EH (cell line): ENCODE results near the gene FOSB.
"Not testable (repeated sequence)": the region's sequence is repeated elsewhere in the genome, so short reads cannot be mapped to it uniquely, and the experiment has no call there.

Source experiments
- DNase-seq: peaks from one replicate; pipeline ENCODE4 v3.0.0-alpha.2; 2015; ENCODE audit warnings: low read depth

Gene FOSB

DNA sequence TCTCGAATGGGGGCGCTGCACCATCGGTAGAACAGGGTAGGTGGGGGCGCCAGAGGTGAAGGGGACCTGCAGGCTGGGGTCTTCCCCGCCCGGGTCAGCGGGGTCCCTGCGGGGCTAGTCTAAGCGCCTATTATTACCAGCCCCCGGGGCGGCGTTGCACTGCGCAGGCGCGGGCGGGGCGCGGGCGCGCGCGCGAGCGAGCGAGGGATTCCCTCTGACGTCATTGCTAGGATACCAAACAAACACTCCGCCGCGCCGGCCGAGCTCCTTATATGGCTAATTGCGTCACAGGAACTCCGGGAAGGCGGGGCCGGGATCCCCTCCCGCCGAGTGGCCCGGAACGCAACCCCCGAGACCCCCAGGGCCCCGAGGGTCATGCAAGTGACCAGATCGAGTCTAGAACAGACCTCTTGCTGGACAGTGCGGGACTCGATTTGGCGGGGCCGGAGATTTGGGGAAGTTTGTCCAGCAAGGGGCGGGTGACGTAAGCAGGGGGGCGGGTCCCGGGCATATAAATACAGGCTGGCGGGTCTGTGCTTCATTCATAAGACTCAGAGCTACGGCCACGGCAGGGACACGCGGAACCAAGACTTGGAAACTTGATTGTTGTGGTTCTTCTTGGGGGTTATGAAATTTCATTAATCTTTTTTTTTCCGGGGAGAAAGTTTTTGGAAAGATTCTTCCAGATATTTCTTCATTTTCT is at the start of gene FOSB:
TSS of gene FOSB (plus strand) at position 541 of the 703 bp plus-strand sequence. CDS start 591 bp downstream, outside the sequence.
- DNase-seq, result peak; percentile 94

DNA sequence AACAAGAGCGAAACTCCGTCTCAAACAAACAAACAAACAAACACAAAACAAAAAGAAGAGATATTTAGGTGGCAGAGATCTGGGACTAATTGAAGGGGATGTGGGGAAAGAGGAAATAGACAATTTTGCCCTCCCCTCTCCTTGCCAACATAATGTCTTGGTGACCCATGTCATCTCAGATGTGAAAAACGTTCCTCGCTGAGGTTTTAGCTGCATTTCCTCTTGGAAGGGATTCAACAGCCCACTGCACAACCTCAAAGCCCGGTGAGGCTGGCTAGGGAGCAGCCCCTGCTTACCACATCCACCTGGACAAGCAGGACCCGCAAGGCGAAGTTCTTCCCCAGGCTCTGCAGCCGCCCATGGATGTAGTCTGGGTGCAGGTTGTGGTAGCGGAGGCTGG is 49.0 kb upstream of the FOSB start:
- no peak for DNase-seq

DNA sequence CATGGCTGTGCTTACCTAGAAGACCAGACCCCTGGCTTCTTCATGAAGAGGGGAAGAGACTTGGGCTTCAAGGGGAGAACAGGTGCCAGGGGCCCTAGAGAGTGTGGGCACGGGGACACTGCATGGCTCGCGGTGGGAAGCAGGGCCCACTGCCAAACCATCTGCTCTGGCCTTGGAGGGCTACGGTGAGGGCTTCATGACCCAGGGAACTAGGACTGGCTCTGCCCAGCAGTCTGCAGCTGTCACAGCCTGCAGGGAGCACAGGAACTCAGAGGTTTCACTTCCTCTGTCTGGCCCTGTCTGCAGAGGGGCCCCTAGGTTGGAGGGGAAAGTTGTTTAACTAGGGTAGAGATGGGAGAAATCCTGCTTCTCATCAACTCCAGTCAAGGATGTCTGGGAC is 48.4 kb upstream of the FOSB start:
- DNase-seq, result no peak

DNA sequence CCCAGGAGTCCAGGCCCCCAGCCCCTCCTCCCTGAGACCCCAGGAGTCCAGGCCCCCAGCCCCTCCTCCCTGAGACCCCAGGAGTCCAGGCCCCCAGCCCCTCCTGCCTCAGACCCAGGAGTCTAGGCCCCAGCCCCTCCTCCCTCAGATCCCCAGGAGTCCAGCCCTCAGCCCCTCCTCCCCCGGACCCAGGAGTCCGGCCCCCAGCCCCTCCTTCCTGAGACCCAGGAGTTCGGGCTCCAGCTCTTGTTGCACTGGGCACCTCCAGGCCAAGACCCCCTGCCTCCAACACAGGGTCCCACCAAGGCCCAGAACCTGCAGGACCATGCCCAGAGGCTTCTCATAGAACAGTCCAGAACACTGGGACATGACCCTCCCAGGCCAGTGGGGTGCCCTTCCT is 47.9 kb upstream of the FOSB start:
- DNase-seq, result no peak

DNA sequence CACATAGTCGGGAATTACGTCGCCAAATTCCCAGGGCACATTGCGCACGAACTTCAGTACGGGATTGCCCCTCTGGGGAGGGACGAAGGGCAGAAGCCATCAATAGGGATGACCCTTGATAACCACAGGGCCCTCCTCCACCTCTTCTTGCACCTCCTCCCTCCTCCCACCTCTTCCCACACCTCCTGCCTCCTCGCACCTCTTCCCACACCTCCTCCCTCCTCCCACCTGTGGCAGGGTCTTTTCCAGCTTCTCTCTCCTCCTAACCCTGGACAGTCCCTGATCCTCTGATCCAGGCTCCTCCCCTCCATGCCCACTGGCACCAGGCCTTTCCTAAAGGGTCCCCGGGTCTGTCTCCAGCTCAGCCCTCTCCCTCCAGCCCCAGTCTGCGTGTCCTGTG is 47.4 kb upstream of the FOSB start:
- no peak for DNase-seq

DNA sequence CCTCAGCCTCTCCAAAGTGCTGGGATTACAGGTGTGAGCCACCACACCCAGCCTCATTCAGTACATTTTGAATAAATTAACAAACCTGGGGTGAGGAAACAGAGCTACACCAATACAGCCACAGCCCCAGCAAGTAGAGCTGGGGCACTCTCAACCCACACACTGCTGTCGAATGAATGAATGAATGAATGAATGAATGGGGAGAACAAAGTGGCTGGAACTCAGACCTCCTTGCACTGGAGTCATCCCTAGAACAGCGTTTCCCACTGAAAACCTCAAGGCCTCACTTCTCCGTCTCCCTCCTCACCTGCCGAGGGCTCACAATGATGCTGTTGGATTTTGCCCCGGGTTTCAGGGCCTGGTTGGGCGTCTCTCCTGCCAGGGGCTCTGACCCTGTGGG is 46.9 kb upstream of the FOSB start:
- no peak for DNase-seq

DNA sequence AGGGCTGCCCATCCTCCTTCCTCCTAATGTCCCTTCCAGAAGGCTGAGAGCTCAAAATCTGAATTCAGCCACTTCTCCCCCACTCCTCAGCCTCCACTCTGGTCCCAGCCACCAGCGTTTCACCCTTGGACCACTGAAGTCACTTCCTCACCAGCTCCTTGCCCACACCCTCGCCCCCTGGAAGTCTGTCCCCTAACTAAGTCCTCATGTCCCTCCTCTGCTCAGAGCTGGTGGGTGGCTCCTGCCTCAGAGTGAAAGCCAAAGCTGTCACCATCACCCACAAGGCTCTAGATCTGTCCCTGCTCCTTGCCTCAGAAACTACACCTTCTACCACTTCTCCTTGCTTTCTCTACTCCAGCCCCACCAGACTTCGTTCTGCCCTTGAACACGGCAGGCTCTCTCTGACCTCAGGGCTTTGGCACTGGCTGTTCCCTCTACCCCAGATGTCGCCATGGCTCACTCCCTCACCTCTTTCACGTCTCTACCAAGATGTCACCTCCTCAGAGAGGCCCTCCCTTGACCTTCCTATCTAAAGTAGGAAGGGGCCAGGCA is 45.8 kb upstream of the FOSB start:
- no peak for DNase-seq

DNA sequence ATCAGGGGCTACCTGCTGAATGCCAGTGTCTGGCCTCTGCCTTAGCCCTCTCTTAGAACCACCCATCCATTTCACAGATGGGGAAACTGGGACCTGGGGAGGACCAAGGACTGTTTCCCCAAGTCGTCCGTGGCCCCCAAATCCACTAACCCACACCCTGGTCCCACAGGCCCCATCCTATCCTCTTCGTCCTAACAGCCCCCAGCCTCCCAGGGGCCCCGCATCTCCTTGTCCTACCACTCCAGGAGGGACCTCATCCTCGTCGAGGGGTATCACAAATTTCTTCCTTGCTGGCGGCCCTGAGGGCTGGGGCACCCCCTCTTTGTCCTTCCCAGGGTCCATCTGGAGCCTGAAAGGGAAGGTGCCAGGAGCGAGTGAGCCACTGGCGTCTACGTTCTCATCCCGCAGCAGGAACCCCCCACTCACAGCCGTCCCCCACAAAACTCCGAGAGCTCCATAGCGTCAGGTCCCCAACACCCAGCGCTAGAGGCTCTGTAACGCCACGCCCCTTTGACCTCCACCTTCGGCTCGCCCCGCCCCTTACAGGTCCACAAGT is 44.7 kb upstream of the FOSB start:
- no peak for DNase-seq

DNA sequence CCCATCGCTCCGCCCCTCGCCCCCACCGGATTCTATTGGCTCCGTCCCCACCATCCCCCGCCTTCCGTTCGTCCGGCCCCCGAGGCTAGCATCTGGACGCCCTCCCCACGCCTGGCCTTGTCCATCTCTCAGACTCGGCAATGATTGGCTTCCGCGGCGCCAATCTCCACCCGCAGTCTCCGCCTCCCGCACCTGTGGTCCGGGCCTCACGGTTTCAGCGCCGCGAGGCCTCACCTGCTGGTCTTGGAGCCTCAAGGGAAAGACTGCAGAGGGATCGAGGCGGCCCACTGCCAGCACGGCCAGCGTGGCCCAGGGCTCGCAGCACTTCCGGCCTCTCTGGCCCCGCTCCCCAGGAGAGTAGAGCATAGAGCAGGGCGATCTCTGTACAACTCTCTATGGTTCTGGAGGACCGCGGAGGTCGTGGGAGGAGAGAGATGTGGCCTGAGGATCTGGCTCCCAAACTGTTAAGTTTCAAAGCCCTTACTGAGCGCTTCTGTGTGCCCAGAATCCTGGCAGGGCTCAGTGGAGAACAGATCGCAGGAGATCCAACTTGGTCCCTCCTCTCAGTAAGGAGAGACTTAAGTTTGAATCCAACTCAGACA is 44.1 kb upstream of the FOSB start, which contains the start of gene ERCC1:
TSS of gene ERCC1 (minus strand) at position 329 of the 602 bp plus-strand sequence. CDS start 543 bp downstream, outside the sequence.
- DNase-seq, result peak; percentile 96

DNA sequence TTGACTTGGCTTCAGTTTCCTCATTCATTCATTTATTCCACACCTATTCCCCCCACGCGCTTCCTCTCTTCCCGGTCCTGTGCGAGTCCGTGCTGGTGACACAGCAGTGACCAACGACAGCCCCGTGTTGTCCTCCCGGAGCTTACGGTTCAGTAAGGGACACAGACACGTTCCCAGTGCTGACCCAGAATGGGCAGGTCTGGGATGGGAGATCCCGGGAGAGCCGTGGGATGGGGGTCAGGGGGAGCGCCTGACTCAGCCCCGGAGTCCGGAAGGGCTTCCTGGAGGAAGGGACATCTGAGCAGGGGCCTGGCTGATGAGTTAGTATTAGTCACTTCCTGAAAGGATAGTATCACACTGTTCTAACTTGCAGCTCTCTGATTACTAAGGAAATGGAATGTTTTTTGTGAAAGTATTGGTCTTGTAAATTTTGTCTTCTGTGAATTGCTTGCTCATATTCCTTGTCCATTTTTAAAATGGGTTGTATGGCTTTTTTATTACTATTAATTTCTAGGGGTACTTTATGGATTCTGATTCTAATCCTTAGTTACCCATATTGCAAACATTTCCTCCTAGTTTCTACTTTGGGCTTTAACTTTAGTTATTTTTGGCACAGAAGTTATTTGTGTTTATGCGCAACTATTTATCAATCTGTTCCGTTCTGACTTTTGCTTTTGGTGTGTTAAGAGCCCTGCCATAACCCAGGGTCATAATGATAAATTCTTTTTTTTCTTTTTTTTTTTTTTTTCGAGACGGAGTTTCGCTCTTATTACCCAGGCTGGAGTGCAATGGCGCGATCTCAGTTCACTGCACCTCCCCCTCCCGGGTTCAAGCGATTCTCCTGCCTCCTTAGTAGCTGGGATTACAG is 43.4 kb upstream of the FOSB start:
- DNase-seq, result peak; percentile 98

DNA sequence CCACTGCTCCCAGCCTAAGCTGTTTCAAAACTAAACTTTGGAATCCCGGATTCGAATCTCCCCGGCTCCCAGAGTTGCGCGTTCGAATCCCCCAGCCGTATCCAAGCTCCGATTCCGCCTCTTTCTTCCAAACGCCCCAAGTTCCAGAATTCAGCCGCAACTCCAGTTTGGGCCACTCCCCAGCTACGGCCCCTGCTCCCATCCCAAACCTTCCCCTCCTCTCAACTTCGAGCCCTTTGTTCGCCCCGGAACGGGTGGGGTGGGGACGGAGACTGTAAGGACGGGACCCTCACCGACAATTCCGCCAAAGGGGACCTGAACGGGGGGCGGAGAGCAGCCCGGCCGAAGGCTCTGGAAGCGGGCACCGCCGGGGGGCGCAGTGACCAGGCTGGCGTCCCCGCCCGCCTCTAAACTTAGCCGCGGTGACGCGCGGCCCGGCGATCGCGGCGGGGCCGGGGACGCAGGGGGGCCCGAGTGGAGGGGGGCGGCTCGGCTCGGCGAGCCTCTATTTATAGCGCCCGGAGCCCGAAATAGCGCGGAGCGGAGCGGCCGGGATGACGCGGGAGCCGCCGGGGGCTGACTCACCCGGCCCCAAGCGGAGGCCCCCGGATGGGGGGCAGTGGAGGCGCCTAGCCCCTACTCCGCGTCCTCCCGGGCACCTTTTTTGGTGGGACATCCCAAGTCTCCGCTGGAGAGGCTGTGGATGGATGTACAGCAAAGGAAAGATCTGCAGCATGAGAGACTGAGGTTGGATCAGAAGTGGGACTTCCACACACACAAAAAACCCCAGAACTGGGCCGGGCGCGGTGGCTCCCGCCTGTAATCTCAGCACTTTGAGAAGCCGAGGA is 39.2 kb upstream of the FOSB start:
- peak; percentile 84 for DNase-seq

DNA sequence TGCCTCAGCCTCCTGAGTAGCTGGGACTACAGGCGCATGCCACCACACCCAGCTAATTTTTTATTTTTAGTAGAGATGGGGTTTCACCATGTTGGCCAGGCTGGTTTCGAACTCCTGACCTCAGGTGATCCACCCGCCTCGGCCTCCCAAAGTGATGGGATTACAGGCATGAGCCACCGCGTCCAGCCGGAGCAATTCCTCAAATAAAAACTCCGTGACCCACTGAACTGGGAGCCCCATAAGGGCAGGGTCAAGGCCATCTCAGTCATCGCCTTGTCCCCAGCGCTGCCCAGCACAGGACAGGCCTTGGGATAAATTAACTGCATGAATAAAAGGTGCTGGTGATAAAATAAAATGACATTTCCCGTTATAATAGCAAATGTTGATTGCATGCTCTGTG is 37.9 kb upstream of the FOSB start:
- DNase-seq, result not testable (repeated sequence)

DNA sequence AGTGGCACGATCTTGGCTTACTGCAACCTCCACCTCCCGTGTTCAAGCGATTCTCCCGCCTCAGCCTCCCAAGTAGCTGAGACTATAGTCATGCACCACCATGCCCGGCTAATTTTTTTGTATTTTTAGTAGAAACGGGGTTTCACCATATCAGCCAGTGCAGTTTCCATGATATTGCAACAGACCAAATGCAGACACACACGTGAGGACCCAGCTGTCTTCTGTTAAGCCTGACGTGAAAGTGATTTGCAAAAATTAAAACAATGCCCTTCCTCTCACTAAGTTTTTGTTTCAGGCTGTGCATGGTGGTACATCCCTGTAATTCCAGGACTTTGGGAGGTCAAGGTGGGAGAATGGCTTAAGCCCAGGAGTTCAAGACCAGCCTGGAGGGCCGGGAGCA is 36.8 kb upstream of the FOSB start:
- DNase-seq, result peak; percentile 39

DNA sequence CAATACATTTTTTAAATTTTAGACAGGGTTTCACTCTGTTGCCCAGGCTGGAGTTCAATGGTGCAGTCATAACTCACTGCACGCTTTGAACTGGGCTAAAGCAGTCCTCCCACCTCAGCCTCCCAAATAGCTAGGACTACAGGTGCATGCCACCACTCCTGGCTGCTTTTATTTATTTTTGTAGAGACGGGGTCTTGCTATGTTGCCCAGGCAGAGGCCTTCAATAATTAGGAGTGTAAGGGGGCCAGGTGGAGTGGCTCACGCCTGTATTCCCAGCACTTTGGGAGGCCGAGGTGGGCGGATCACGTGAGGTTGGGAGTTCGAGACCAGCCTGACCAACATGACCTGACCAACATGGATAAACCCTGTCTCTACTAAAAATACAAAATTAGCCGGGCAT is 35.3 kb upstream of the FOSB start:
- DNase-seq, result not testable (repeated sequence)

DNA sequence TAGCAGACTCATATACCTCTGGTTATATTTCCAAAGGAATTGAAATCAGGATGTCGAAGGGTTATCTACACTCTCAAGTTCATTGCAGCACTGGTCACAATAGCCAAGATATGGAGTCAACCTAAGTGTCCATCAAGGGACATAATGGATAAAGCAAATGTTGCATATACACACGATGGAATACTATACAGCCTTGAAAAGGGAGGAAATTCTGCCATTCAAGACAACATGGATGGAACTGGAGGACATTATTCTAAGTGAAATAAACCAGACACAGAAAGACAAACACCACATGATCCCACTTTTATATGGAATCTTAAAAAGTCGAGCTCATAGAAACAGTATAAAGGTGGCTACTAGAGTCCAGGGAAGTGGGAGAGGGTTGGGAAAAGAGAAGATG is 30.5 kb upstream of the FOSB start:
- DNase-seq, result no peak

DNA sequence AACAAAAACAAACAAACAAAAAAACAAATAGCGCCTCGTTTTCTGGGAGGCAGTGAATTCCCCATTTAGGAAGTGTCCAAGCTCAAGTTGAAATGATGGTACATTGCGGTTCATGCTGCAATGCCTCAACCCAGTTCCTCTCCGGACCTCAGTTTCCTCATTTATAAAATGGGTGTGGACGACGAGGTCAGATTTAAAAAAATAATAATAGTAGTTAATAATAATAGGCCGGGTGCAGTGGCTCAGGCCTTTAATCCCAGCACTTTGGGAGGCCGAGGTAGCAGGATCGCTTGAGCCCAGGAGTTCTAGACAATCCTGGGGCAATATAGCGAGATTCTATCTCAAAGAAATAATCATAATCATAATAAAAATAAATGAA is 28.6 kb upstream of the FOSB start:
- DNase-seq, result no peak

DNA sequence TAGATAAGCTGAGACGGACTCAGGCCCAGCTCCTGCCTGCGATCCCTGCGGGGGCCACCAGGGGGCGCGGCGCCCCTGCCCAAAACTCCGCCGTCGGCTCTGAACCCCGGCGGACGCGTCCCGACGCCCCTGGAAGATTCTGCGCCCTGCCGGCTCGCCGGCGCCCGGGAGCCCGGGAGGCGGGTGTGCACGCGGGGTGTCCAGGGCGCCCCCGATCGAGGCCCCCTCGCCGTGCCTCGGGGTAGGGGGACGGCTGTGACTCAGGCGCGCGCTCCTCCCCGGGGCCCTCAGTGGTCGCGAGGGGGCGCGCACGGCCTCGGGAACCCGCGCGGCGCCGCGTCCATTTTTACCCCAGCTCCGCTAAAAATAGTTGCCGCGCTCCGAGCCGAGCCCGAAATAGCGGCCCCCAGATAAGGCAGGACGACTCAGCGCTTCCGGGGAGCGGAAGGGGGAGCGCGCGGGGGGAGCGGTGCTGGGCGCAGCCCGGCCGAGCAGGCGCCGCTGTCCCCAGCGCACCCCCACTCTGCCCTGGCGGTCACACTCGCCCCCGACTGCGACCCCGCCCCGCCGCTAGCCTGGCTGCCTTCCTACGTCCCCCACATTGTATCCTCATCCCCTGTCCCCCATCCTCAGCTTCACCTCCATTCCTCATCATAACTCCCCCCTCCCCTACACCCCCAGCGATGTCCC is 28.1 kb upstream of the FOSB start:
- peak; percentile 90 for DNase-seq

DNA sequence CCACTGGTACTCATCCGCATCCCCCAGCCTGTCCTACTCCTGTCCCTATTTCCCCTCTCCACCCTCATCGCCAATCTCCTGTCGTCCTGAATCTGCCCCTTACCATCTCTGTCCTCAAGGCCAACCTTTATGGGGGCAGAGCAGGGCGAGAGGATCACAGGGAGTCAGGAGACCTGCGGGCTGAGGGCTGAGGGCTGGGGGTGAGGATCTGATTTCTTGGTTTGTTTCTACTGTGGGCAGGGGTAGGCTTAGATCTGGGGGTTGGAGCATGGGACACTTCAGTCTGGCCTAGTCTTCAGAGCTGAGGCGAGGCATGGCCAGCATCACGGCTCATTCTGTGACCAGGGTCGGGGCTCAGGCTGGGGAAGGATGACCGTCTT is 27.5 kb upstream of the FOSB start:
- DNase-seq, result no peak

DNA sequence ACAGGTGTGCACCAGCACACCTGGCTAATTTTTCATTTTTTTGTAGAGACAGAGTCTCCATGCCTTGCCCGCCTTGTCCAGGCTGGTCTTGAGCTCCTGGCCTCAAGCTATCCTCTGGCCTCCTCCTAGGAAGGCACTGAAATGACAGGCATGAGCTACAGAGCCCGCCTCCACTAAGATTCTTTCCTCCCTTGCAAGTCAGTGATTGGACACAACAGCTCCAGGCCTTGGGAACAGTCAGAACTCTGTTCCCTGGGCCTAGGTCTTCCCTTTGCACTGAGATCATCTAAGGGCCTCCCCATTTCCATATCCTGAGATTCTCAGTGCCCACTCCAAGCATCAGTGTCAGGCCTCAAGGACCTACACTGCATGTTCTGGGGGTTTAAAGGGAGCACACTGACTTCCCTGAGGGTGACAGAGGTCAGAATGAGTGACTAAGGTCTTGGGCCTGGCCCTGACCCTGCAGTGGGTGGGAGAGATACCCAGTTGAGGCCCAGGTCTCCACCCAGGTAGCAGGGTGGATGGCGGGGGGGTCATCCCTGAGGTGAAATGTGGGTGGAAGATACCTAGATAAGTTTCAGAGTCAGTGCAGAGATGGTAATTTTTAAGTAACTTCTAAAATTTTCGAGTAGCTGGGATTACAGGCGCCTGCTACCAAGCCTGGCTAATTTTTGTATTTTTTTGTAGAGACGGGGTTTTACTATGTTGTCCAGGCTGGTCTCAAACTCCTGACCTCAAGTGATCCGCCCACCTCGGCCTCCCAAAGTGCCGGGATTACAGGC is 26.7 kb upstream of the FOSB start:
- DNase-seq, result peak; percentile 76

DNA sequence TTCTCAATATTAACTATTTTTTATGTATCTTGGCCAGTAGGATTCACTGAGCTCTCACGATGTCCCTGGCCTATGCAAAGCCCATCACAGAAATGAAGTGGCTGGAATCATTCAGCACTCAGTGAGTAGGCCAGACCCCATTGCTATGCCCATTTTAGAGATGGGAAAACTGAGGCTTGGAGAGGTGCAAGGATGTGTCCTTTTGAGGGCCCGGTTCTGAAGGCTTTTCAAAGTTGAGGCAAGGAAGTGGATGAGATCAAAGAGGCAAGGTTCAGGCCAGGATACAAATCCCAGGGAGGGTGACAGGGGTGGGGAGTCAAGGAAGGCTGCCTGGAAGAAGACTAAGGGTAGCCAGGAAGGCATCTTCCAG is 25.4 kb upstream of the FOSB start:
- DNase-seq, result no peak
